K562 (cell line): ENCODE results near the gene TAS2R4. TPM values are rescaled to one million over a fixed set of nuclear protein-coding genes. Genes with fewer than 3 reads are reported as not detected.

ENCODE experiments used
- ATF7 ChIP-seq: fragments of 450-650 bp; IDR thresholded peaks from 2 replicates; pipeline ENCODE4 v1.7.1; 2014; ENCODE audit warnings: mild to moderate bottlenecking, moderate library complexity
- C11orf30 ChIP-seq: fragments of 450-650 bp; IDR thresholded peaks from 2 replicates; pipeline ENCODE4 v1.6.1; 2016; ENCODE audit warnings: low read depth, mild to moderate bottlenecking
- CCNT2 ChIP-seq: IDR thresholded peaks from 2 replicates; pipeline ENCODE4 v1.6.1; 2011; ENCODE audit warnings: borderline replicate concordance, low read depth, mild to moderate bottlenecking, moderate library complexity, mixed read lengths, low read length; ENCODE audit not compliant: insufficient read length; ENCODE audit errors: extremely low read depth
- CEBPG ChIP-seq, 3 experiments: fragments of 200-800 bp in 1 of 3; sonication (Bioruptor generic) in 1 of 3; sonication (generic) in 1 of 3; formaldehyde crosslinking in 1 of 3; IDR thresholded peaks in 2 of 3; conservative IDR thresholded peaks in 1 of 3; 2 replicates each; pipeline versions ENCODE4 v1.6.1 to v1.8.0; 2016 to 2022; ENCODE audit warnings: missing compliant biosample characterization in 2 of 3, missing genetic modification characterization in 2 of 3, mild to moderate bottlenecking in 1 of 3, missing genetic modification reagents in 1 of 3
- COPS2 ChIP-seq: fragments of 450-650 bp; conservative IDR thresholded peaks from 2 replicates; pipeline ENCODE4 v1.6.1; 2016; ENCODE audit warnings: mild to moderate bottlenecking, moderate library complexity
- EWSR1 ChIP-seq: fragments of 450-650 bp; IDR thresholded peaks from 2 replicates; pipeline ENCODE4 v1.6.1; 2018; ENCODE audit warnings: borderline replicate concordance, mild to moderate bottlenecking, low read depth, moderate library complexity; ENCODE audit not compliant: partially characterized antibody
- FOXA1 ChIP-seq: fragments of 450-650 bp; IDR thresholded peaks from 2 replicates; pipeline ENCODE4 v1.6.1; 2016; ENCODE audit warnings: mild to moderate bottlenecking, borderline replicate concordance
- GTF2B ChIP-seq: IDR thresholded peaks from 2 replicates; pipeline ENCODE4 v1.6.1; 2011; ENCODE audit not compliant: insufficient read length; ENCODE audit errors: extremely low read depth
- KDM5B ChIP-seq: fragments of 200-600 bp; sonication (generic); IDR thresholded peaks from 2 replicates; pipeline ENCODE4 v1.6.1; 2012; ENCODE audit warnings: low read depth, mild to moderate bottlenecking, moderate library complexity, low read length, control low read depth, inconsistent platforms; ENCODE audit not compliant: insufficient replicate concordance
- MCM5 ChIP-seq: fragments of 450-650 bp; IDR thresholded peaks from 2 replicates; pipeline ENCODE4 v1.6.1; 2016; ENCODE audit warnings: low read depth
- PML ChIP-seq: IDR thresholded peaks from 2 replicates; pipeline ENCODE4 v1.6.1; 2012; ENCODE audit warnings: low read length, inconsistent platforms
- SIN3A ChIP-seq, 2 experiments: fragments of 150-350 bp in 1 of 2; IDR thresholded peaks; 2 replicates each; pipeline ENCODE4 v1.6.1; 2011 to 2016; ENCODE audit warnings: borderline replicate concordance in 2 of 2, low read depth in 2 of 2, low read length in 2 of 2, mild to moderate bottlenecking in 2 of 2, moderate library complexity in 2 of 2; ENCODE audit not compliant: control insufficient read depth in 1 of 2
- SNRNP70 ChIP-seq: fragments of 200-400 bp; formaldehyde crosslinking; optimal IDR thresholded peaks from 2 replicates; pipeline ENCODE3; 2017; ENCODE audit warnings: low read depth, low read length
- ZBTB43 ChIP-seq: sonication (generic); formaldehyde crosslinking; IDR thresholded peaks from 2 replicates; pipeline ENCODE4 v1.8.0; 2023; ENCODE audit warnings: mild to moderate bottlenecking, missing genetic modification reagents
- ZMIZ1 ChIP-seq, 2 experiments: fragments of 150-350 bp in 1 of 2; IDR thresholded peaks; 2 replicates each; pipeline ENCODE4 v1.6.1; 2012 to 2016; ENCODE audit warnings: low read depth in 2 of 2, low read length in 2 of 2, mild to moderate bottlenecking in 1 of 2, moderate library complexity in 1 of 2
- ZNF121 ChIP-seq: sonication (generic); formaldehyde crosslinking; conservative IDR thresholded peaks from 2 replicates; pipeline ENCODE4 v1.8.0; 2022; ENCODE audit warnings: missing genetic modification reagents
- ZNF76 ChIP-seq: fragments of 250-450 bp; sonication (Bioruptor Pico); IDR thresholded peaks from 2 replicates; pipeline ENCODE4 v1.4.0; 2020; ENCODE audit warnings: mild to moderate bottlenecking, moderate library complexity, borderline replicate concordance
- ZNF79 ChIP-seq: fragments of 250-450 bp; sonication (Bioruptor Pico); IDR thresholded peaks from 2 replicates; pipeline ENCODE4 v1.4.0; 2020; ENCODE audit warnings: low read depth, mild to moderate bottlenecking, moderate library complexity
- polyA plus RNA-seq, 8 experiments: library from polyadenylated mRNA; depleted of rRNA in 4 of 8; stranded (reverse) in 5 of 8; unstranded in 3 of 8; fragments of >200 nt; fragmentation: Nextera tagmentation in 2 of 8; fragmentation: Illumina TruSeq in 1 of 8; extraction: Ambion mirVana in 2 of 8; extraction: Trizol in 1 of 8; gene quantifications; 2 replicates each; pipeline versions ENCODE4 v1.2.1 to v1.2.3, GENCODE V29; 2011 to 2014; ENCODE audit warnings: inconsistent platforms in 1 of 8, missing spikeins in 1 of 8
- total RNA-seq, 7 experiments: library from RNA; depleted of rRNA in 6 of 7; stranded (reverse); fragments of >200 nt in 6 of 7; fragmentation: Illumina TruSeq in 2 of 7; extraction: Trizol in 2 of 7; gene quantifications; 2 replicates each; pipeline versions ENCODE4 v1.2.1 to v1.2.3, GENCODE V29; 2011 to 2021; ENCODE audit warnings: low replicate concordance in 1 of 7
- TF ChIP-seq, protein P1 (sequence below): fragments of 450-650 bp; IDR thresholded peaks from 2 replicates; pipeline ENCODE4 v1.6.1; 2017; ENCODE audit warnings: antibody characterized with exemption

TAS2R4 gene
- total and polyA plus RNA-seq, 9 of the 15 experiments (the other 6 are each of a cell fraction or from before 2014, with no cell fraction given), result 0.04 to 2.1 (median 0.68) TPM

GRCh38 chr7:141737118-141737835 lies 39.2 kb upstream of the TAS2R4 start (continued):
- TF ChIP-seq ZMIZ1 (IDR thresholded peaks at IDR 0.05; ENCODE audit: low read depth in 2 of 2, low read length in 2 of 2), result no peak
- no peak for TF ChIP-seq PML
- no peak for TF ChIP-seq COPS2
- TF ChIP-seq ZNF76 (CRISPR knock-in tag), result no peak
- TF ChIP-seq SNRNP70, result no peak
- peak; percentile 59; the same call in 1 of the 2 replicates for TF ChIP-seq ATF7
- TF ChIP-seq, protein P1, sequence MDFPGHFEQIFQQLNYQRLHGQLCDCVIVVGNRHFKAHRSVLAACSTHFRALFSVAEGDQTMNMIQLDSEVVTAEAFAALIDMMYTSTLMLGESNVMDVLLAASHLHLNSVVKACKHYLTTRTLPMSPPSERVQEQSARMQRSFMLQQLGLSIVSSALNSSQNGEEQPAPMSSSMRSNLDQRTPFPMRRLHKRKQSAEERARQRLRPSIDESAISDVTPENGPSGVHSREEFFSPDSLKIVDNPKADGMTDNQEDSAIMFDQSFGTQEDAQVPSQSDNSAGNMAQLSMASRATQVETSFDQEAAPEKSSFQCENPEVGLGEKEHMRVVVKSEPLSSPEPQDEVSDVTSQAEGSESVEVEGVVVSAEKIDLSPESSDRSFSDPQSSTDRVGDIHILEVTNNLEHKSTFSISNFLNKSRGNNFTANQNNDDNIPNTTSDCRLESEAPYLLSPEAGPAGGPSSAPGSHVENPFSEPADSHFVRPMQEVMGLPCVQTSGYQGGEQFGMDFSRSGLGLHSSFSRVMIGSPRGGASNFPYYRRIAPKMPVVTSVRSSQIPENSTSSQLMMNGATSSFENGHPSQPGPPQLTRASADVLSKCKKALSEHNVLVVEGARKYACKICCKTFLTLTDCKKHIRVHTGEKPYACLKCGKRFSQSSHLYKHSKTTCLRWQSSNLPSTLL, result 0 out of 2 replicates have a peak, but pooled peaks have one; percentile 36
- TF ChIP-seq FOXA1, result no peak
- no peak for TF ChIP-seq SIN3A (IDR thresholded peaks at IDR 0.05; ENCODE audit: borderline replicate concordance in 2 of 2, control insufficient read depth in 1 of 2, low read depth in 2 of 2, low read length in 2 of 2)
- TF ChIP-seq ZNF121 (CRISPR knock-in tag), result no peak
- TF ChIP-seq ZNF79 (CRISPR knock-in tag), result no peak
- peak; percentile 61 for TF ChIP-seq KDM5B
- no peak for TF ChIP-seq C11orf30
- no peak for TF ChIP-seq GTF2B
- TF ChIP-seq CEBPG (CRISPR knock-in tag; IDR thresholded peaks at IDR 0.05), result peak; percentile 91
- peak; percentile 91 to 98 for TF ChIP-seq CEBPG (tag; conservative IDR thresholded peaks at IDR 0.05 in 1 of 2, IDR thresholded peaks at IDR 0.05 in 1 of 2)
- no peak for TF ChIP-seq EWSR1
- no peak for TF ChIP-seq MCM5
- TF ChIP-seq ZBTB43 (CRISPR knock-in tag), result no peak
- no peak for TF ChIP-seq CCNT2
